ENCODE data around the gene PDSS2. TPM values are rescaled to one million over a fixed set of nuclear protein-coding genes. Genes with fewer than 3 reads are reported as not detected.

Gene PDSS2
- total RNA-seq, 1 donor from 2014 or later = 7.9 TPM

DNA sequence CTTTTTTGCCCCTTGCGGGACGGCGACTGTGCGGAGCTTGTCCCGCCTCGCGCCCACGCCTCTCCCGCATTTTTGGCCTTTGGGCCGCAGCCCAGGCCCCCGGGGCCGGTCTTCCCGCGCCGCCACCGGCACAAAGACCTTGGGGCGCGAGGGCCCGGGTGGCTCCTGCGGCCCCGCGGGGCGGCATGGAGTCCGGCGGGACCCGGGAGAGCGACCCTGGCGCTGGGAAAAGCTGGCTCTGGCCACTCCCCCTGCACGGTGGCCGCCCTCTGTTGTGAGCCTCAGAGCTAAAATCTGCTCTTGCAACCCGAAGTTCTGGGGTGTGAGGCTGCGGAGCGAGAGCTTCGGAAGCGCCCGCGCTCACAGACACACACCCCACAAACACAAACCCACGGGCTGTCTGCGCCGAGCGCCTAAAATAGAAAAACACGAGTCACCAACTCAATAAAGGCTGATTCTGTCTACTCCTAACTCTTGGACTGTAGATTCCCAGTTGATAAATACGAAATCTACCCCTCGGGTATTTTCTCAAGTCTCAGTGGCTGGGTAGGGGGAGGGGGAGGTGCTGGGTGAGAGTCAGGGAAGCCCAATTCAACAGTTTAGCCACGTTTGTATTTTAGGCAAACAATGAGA, 343.6 kb downstream of the PDSS2 start:
- Mint-ChIP-seq H3K4me3 (ENCODE audit: unreplicated experiment) (peak overlapping the region; percentile 90), H3K27ac (ENCODE audit: unreplicated experiment) (peak overlapping the region; percentile 70), H3K9me3 (ENCODE audit: unreplicated experiment) (no peaks in the 10 kb centered on the region), H3K4me1 (ENCODE audit: unreplicated experiment) (peaks cover 20% of the 10 kb centered on the region), H3K36me3 (ENCODE audit: low read depth, unreplicated experiment) (no peaks in the 10 kb centered on the region), H3K27me3 (ENCODE audit: unreplicated experiment) (peaks cover 2% of the 10 kb centered on the region)
- DNase-seq (ENCODE audit: low spot score) = peak; percentile 73
- TF ChIP-seq, protein P1, sequence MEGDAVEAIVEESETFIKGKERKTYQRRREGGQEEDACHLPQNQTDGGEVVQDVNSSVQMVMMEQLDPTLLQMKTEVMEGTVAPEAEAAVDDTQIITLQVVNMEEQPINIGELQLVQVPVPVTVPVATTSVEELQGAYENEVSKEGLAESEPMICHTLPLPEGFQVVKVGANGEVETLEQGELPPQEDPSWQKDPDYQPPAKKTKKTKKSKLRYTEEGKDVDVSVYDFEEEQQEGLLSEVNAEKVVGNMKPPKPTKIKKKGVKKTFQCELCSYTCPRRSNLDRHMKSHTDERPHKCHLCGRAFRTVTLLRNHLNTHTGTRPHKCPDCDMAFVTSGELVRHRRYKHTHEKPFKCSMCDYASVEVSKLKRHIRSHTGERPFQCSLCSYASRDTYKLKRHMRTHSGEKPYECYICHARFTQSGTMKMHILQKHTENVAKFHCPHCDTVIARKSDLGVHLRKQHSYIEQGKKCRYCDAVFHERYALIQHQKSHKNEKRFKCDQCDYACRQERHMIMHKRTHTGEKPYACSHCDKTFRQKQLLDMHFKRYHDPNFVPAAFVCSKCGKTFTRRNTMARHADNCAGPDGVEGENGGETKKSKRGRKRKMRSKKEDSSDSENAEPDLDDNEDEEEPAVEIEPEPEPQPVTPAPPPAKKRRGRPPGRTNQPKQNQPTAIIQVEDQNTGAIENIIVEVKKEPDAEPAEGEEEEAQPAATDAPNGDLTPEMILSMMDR (IDR thresholded peaks at IDR 0.05; ENCODE audit: unreplicated experiment) = no peak

DNA sequence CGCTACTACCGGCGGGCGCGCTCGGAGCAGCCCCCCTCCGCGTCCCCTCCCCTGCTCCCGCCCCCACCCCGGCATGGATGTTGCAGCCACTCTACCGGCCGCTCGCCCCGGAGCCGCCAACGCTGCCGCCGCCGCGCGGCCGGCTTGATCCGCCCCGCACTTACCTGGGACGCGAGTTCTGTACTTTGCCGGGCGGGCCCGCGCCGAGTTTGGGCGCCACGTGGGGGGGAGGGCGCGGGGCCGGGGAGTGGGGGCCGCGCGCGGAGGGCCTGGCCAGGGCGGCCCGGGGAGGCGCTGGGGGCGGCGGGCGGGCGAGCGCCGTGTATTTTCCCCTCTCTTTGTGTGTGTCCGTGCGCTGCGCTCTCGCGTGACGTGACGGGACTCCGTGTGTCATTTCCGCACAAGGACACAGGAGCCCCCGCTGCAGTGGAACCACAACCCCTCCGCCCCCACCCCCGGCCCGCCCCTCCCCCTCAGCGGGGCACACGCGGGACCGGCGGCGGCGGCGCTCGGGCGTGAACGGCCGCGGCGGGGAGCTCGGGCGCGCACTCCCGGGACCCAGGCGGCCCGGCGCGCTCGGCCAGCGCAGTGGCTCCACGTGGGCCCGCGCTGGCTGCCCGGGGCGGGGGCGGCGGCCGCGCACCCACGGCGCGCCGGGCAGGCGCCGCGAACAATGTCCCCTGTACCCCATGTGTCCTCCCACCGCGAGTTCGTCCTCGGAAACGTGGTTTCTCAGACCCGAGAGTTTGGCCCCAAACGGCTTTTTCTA, 344.3 kb downstream of the PDSS2 start, which contains the start of gene BEND3:
TSS of gene BEND3 (minus strand) at position 590 of the 769 bp plus-strand sequence. CDS start 16,230 bp downstream, outside the sequence.
- Mint-ChIP-seq H3K27me3 (ENCODE audit: unreplicated experiment) (peaks cover 2% of the 10 kb centered on the region), H3K9me3 (ENCODE audit: unreplicated experiment) (no peaks in the 10 kb centered on the region), H3K4me3 (ENCODE audit: unreplicated experiment) (peak within 1 kb of the TSS; percentile 90), H3K4me1 (ENCODE audit: unreplicated experiment) (peaks cover 20% of the 10 kb centered on the region), H3K27ac (ENCODE audit: unreplicated experiment) (peak within 1 kb of the TSS; percentile 70), H3K36me3 (ENCODE audit: low read depth, unreplicated experiment) (no peaks in the 10 kb centered on the region)
- DNase-seq (ENCODE audit: low spot score) = peak; percentile 34
- TF ChIP-seq, protein P1 (IDR thresholded peaks at IDR 0.05; ENCODE audit: unreplicated experiment) = no peak

DNA sequence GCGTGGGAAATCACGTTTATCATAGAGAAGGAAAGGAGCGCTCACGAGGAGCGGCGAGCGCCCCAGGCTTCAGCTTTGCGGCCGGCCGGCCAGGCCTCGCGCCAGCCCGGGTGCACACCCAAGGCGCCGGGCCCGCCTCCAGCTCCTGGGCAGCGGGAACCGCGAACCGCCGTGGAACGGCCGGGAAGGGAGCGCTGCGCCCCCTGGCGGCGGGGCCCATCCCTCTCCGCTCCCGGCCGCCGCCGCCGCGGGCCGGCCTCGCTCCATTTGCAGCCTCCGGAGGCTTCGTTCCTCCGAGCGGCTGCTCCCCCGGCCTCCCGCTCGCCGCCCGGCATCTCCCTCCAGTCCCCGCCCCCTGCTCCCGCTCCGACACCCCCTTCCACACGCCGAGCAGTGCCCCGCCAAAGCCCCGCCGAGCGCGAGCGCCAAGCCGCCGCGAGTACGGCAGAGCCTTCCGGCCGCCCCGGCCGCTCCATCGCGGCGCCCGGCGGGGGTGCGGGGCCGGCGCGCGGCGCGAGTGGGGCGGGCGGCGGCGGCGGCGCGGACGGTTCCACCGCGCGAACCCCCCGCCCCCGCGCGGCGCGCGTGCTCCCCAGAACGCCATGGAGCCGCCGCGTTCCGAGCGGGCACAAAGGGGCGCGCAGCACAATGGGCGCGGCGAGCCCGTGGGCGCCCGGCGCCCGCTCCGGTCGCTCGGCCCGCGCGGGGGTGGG, 345.0 kb downstream of the PDSS2 start:
- Mint-ChIP-seq H3K36me3 (ENCODE audit: low read depth, unreplicated experiment) (no peaks in the 10 kb centered on the region), H3K27me3 (ENCODE audit: unreplicated experiment) (peaks cover 2% of the 10 kb centered on the region), H3K9me3 (ENCODE audit: unreplicated experiment) (no peaks in the 10 kb centered on the region), H3K4me1 (ENCODE audit: unreplicated experiment) (peaks cover 20% of the 10 kb centered on the region), H3K27ac (ENCODE audit: unreplicated experiment) (peak overlapping the region; percentile 70), H3K4me3 (ENCODE audit: unreplicated experiment) (peak overlapping the region; percentile 94)
- TF ChIP-seq, protein P1 (IDR thresholded peaks at IDR 0.05; ENCODE audit: unreplicated experiment) = peak; percentile 98
- peak; percentile 89 for DNase-seq (ENCODE audit: low spot score)

DNA sequence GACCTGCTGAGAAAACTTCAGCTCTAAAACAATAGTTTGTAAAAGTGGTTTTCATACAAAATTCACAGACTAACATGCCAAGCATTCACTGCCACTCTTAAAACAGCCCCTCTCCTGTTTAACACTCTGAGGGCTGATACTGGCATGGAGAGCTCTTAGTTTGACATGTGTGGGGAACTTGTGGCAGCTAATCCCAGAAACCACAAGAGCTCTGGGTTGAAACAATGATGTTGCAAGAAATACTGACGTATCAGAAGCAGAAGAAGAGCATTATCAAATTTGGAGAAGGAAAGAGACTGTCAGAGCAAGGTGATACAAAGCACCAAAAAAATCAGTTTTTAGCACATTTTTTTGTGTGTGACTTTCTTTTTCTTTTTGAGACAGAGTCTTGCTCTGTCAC, 349.2 kb downstream of the PDSS2 start:
- Mint-ChIP-seq H3K4me1 (ENCODE audit: unreplicated experiment) (peaks cover 19% of the 10 kb centered on the region), H3K4me3 (ENCODE audit: unreplicated experiment) (no peak overlapping the region), H3K27ac (ENCODE audit: unreplicated experiment) (no peak overlapping the region), H3K27me3 (ENCODE audit: unreplicated experiment) (peaks cover 2% of the 10 kb centered on the region), H3K9me3 (ENCODE audit: unreplicated experiment) (no peaks in the 10 kb centered on the region), H3K36me3 (ENCODE audit: low read depth, unreplicated experiment) (no peaks in the 10 kb centered on the region)
- no peak for DNase-seq (ENCODE audit: low spot score)
- TF ChIP-seq, protein P1 (IDR thresholded peaks at IDR 0.05; ENCODE audit: unreplicated experiment) = no peak
